ENCODE measurements around the gene PLPP4.
A peak's percentile ranks its signal among the peaks of the same experiment; 100 is the strongest.

Gene PLPP4

DNA sequence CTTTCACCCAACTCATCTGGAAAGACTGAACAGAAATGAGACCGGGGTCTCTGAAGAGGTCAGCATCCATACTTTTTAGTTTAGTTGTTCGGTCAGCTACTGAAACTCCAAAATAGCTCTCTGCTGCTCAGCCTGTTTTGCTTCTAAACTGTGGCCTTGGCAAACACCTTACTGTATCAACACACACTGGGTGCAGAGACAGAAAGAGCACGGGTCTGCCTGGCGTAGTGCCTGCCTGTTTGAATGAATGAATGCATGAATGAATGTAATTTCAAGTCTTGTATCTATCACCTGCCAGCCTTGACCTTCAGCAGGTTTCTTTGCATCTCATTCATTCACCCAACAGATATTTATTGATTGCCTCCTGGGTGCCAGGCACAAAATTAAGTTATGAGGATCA is 98.4 kb downstream of the PLPP4 start:
- H3K27ac ChIP-seq = peak overlapping the region; percentile 65
- TF ChIP-seq, protein P1, sequence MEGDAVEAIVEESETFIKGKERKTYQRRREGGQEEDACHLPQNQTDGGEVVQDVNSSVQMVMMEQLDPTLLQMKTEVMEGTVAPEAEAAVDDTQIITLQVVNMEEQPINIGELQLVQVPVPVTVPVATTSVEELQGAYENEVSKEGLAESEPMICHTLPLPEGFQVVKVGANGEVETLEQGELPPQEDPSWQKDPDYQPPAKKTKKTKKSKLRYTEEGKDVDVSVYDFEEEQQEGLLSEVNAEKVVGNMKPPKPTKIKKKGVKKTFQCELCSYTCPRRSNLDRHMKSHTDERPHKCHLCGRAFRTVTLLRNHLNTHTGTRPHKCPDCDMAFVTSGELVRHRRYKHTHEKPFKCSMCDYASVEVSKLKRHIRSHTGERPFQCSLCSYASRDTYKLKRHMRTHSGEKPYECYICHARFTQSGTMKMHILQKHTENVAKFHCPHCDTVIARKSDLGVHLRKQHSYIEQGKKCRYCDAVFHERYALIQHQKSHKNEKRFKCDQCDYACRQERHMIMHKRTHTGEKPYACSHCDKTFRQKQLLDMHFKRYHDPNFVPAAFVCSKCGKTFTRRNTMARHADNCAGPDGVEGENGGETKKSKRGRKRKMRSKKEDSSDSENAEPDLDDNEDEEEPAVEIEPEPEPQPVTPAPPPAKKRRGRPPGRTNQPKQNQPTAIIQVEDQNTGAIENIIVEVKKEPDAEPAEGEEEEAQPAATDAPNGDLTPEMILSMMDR (conservative IDR thresholded peaks at IDR 0.05) = no peak

DNA sequence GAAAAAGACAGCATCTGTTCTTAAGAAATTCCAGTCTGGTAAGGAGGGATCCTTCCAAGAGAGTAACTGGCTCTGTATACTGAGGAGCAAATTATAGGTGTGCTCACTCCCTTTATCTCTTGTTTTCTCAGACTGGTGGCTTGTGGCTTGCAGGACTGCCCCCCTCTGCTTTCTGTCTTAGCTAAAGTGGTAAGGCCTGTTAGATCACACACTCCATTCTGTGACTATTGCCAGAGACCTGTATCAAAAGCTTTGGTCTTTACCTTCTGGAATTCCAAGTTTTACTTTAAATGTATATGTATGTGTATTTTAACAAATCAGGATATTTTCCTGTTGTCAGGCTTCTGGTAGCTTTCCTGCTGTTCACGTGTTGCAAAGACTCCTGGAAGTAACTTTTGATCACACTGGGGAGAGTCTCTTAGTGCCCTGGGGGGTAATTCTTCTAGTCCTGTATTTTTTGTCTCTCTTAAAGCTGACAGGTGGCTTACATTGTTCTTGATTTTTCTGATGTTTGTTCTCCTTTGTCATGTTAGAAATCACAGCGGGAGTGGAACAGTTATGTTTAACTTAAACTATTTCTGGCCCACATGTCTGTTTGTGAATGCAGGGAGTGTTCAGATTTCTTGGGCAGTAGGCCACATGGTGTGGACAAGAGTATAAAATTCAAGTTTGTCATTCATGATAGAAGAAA is 99.0 kb downstream of the PLPP4 start:
- peak overlapping the region; percentile 65 for H3K27ac ChIP-seq
- TF ChIP-seq, protein P1 (conservative IDR thresholded peaks at IDR 0.05) = no peak

DNA sequence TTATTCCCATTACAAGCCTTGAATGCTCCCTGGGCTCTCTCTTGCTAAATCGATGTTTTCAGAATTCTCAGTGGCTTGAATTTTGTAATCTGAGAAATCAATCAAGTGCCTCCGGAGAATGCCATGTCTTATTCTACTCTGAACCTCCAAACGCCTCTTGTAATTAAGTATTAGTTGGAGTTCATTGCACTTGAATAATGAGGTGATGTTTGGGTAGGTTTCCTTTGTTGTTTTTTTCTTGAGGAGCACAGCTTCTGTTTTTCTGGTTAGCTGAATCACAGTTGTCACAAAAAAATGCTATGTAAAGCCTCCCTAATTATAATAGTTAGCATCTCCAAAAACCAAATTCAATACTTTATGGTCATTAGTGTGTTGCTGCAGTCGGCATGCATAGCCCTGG is 100.3 kb downstream of the PLPP4 start:
- H3K27ac ChIP-seq = peak overlapping the region; percentile 65; the same call in 1 of the 2 replicates
- TF ChIP-seq, protein P1 (conservative IDR thresholded peaks at IDR 0.05) = no peak

DNA sequence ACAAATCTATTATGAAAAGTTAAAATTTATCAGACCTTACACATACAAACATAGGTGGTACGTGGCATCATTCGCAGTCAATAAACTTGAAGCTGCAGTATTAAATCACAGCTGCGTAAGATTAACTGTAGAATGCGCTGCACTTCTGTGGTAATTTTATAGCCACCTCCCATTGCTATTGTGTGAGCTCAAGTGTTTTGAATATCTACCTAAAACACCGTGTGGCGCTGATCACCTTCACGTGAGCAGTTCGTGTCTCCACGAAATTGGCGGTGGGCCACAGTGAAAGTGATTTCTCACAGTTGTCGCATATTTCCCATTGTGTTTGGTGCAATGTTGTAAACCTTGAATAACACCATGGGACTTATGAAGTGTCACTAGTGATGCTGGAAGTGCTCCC is 102.8 kb downstream of the PLPP4 start:
- no peak overlapping the region for H3K27ac ChIP-seq
- TF ChIP-seq, protein P1 (conservative IDR thresholded peaks at IDR 0.05) = no peak

DNA sequence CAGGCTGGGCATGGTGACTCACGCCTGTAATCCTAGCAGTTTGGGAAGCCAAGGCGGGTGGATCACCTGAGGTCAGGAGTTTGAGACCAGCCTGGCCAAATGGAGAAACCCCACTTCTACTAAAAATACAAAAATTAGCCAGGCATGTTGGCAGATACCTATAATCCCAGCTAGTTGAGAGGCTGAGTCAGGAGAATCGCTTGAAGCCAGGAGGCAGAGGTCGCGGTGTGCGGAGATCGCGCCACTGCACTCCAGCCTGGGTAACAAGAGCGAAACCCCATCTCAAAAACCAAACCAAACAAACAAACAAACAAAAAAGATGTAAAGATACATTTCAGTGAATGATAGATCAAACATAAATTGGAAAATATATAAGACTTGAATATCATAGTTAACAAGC is 105.9 kb downstream of the PLPP4 start:
- TF ChIP-seq, protein P1 (conservative IDR thresholded peaks at IDR 0.05) = no peak
- no peak overlapping the region for H3K27ac ChIP-seq

DNA sequence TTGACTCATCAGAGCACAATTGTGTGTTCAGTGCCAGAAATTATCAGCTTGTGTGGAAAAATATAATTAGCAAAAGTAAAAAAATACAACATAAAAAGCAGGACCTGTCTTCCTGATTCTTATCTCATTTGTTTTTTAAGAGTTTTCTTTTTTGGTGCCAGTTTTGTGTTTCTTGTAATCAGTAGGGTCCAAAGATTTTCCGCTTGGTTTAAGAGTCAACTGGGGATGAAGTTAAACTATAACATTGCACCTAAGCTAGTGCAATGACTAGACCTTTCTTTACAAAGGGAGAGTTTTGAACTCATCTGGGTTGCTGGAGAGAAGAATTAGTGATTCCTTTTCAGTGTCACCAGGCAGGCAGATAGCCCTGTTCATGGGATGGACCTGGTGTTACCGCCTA is 113.4 kb downstream of the PLPP4 start:
- TF ChIP-seq, protein P1 (conservative IDR thresholded peaks at IDR 0.05) = no peak
- no peak overlapping the region for H3K27ac ChIP-seq

DNA sequence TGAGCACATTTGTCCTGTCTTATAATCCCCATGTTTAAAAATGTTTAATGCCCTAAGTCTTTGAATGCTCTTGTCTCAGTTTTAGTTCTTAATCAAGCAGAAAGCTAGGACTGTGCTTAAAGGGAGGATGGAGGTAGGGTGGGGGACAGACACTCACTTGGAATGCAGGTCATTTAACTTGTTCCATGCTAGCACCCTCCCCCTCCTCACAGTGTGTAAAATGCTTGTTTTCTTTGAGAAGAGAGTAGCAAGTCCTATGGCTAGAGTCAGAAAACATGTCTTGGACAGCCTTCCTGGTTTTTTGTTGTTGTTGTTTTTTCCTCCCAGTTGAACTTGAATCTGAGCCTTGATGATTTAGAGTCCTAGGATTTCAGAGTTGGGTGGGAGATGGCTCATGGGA is 114.2 kb downstream of the PLPP4 start:
- TF ChIP-seq, protein P1 (conservative IDR thresholded peaks at IDR 0.05) = no peak
- H3K27ac ChIP-seq = no peak overlapping the region
